Measurements from ENCODE around the gene CORO6. TPM values are rescaled to one million over a fixed set of nuclear protein-coding genes. Genes with fewer than 3 reads are reported as not detected.

CORO6 gene
- total RNA-seq, 2 experiments from 2014 or later, result 2.8 to 3.3 TPM

DNA sequence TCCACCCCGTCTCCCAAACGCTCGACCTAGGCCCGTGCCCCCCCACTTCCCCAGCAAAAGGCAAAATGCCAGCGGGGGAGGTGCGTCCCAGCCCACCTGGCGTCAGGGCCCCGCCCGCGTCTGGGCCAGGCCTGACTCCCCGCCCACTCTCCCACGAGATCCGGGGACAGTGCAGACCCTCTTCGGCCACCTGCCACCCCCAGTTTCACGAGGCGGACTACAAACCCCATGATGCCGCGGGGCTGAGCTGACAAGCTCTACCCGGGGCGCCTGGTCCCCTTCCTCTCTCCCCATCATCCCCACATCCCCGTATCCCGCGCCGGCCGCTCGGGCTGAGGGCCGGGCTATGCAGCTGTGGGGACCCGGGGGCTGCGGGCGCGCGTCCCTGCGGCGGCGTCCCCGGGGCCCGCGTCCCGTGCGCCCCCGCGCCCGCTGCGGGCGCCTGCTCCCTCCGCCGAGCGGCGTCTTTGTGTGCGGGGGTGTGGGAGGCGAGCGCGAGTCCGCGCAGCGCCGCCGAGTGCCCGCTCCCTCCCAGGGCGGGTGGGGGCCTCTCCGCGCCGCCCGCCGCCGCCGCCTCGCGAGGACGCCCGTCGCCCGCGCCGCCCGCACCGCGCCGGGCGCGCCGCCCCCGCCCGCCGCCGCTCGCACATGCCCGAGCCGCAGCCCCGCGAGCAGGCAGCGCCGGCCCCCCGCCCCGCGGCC, 29.7 kb downstream of the CORO6 start, which contains the start of gene ANKRD13B:
TSS of gene ANKRD13B (plus strand) at position 283 of the 702 bp plus-strand sequence. CDS start 490 bp downstream, outside the sequence.
- Mint-ChIP-seq H3K27ac (peak within 1 kb of the TSS; percentile 18), H3K9me3 (no peaks in the 10 kb centered on the region), H3K4me1 (ENCODE audit: low read depth) (peaks cover 40% of the 10 kb centered on the region), H3K36me3 (ENCODE audit: low read depth) (peaks cover 4% of the 10 kb centered on the region), H3K27me3 (no peaks in the 10 kb centered on the region), H3K4me3 (peak within 1 kb of the TSS; percentile 92)
- Histone ChIP-seq H3K27ac (ENCODE audit: low read depth in 1 of 2, low read length in 2 of 2) (no peak within 1 kb of the TSS), H3K36me3 (ENCODE audit: insufficient read depth, low read length) (no peaks in the 10 kb centered on the region), H3K27me3 (ENCODE audit: control insufficient read depth in 1 of 2, insufficient read depth in 2 of 2, low read length in 2 of 2) (no peaks in the 10 kb centered on the region), H3K4me3 (ENCODE audit: low read length) (peak within 1 kb of the TSS; percentile 67), H3K4me1 (ENCODE audit: insufficient read depth, low read length) (peaks cover 57% of the 10 kb centered on the region), H3K9me3 (ENCODE audit: control insufficient read depth in 1 of 2, insufficient read depth in 1 of 2, low read length in 2 of 2) (no peaks in the 10 kb centered on the region)
- no peak for TF ChIP-seq CTCF (IDR thresholded peaks at IDR 0.05)
- DNase-seq (peak in 4 of 14 experiments; percentile 31 to 67 (median 60)), ATAC-seq (ENCODE audit: poor library complexity) (no peak)
- POLR2A ChIA-PET, result interaction anchor here (1.0 to 3.2 kb wide), 7 partner anchors 20 to 337 kb away, joined by 3 to 29 read pairs (median 3); partner anchors contain the start of gene SSH2
- CTCF ChIA-PET, result interaction anchor here (1.2 to 4.9 kb wide), 5 partner anchors 8 to 113 kb away, joined by 3 to 96 read pairs (median 7); no protein-coding TSS in a partner anchor
- intact Hi-C loops (cut with DNase I, micrococcal nuclease), result no loop called here

GRCh38 chr17:29591737-29592608, 30.7 kb downstream of the CORO6 start:
- Histone ChIP-seq H3K4me1 (ENCODE audit: insufficient read depth, low read length) (peaks cover 67% of the 10 kb centered on the region), H3K36me3 (ENCODE audit: insufficient read depth, low read length) (no peaks in the 10 kb centered on the region), H3K9me3 (ENCODE audit: control insufficient read depth in 1 of 2, insufficient read depth in 1 of 2, low read length in 2 of 2) (no peaks in the 10 kb centered on the region), H3K27ac (ENCODE audit: low read depth in 1 of 2, low read length in 2 of 2) (no peak overlapping the region), H3K27me3 (ENCODE audit: control insufficient read depth in 1 of 2, insufficient read depth in 2 of 2, low read length in 2 of 2) (no peaks in the 10 kb centered on the region), H3K4me3 (ENCODE audit: low read length) (peak overlapping the region; percentile 67)
- Mint-ChIP-seq H3K36me3 (ENCODE audit: low read depth) (peaks cover 4% of the 10 kb centered on the region), H3K27me3 (no peaks in the 10 kb centered on the region), H3K9me3 (no peaks in the 10 kb centered on the region), H3K27ac (peak overlapping the region; percentile 18), H3K4me1 (ENCODE audit: low read depth) (peaks cover 50% of the 10 kb centered on the region), H3K4me3 (peak overlapping the region; percentile 92)
- ChIA-PET POLR2A (interaction anchor here (1.0 to 3.2 kb wide), 9 partner anchors 11 to 338 kb away, joined by 3 to 29 read pairs (median 4); partner anchors contain the start of genes ABHD15 and SSH2), CTCF (interaction anchor here (0.6 to 4.9 kb wide), 13 partner anchors 8 to 114 kb away, joined by 3 to 96 read pairs (median 5); partner anchors contain the start of genes ABHD15, CORO6 and TP53I13)
- peak; percentile 94 for TF ChIP-seq CTCF (IDR thresholded peaks at IDR 0.05)
- DNase-seq, result peak; percentile 55 to 86 (median 71)
- ATAC-seq (ENCODE audit: poor library complexity), result peak; percentile 22
- intact Hi-C loops (cut with DNase I, micrococcal nuclease), result loop anchor here in 1 of 2 experiments (1.0 kb wide), 1 partner anchor 12 kb away; no protein-coding TSS in a partner anchor
